GM21423 (cell line): ENCODE results near the gene ATP9B.

Source experiments
- ATAC-seq: cut with Tn5 transposase; IDR thresholded peaks from one replicate; pipeline ENCODE4 v1.9.1; 2021; ENCODE audit warnings: mild to moderate bottlenecking, moderate library complexity; ENCODE audit not compliant: unreplicated experiment

The ATP9B gene

GRCh38 chr18:79195716-79196683 is 126.8 kb downstream of the ATP9B start:
- ATAC-seq: no peak

GRCh38 chr18:79197531-79197930 is 128.3 kb downstream of the ATP9B start:
- ATAC-seq: no peak

GRCh38 chr18:79199691-79200374 is 130.6 kb downstream of the ATP9B start:
- no peak for ATAC-seq

- peak; percentile 59 for ATAC-seq
These were observed 131.5 kb downstream of the ATP9B start for GRCh38 chr18:79200546-79201268.

GRCh38 chr18:79203017-79203605 is 133.9 kb downstream of the ATP9B start:
- no peak for ATAC-seq

GRCh38 chr18:79204889-79205807 is 136.0 kb downstream of the ATP9B start:
- no peak for ATAC-seq

GRCh38 chr18:79206444-79206843 is 137.2 kb downstream of the ATP9B start:
- ATAC-seq: no peak

- no peak for ATAC-seq
These were observed 139.7 kb downstream of the ATP9B start for GRCh38 chr18:79208906-79209305.

- no peak for ATAC-seq
These were observed 141.1 kb downstream of the ATP9B start for GRCh38 chr18:79210002-79210910.

- no peak for ATAC-seq
These were observed 142.7 kb downstream of the ATP9B start for GRCh38 chr18:79211844-79212243.

GRCh38 chr18:79214056-79214455 is 144.9 kb downstream of the ATP9B start:
- no peak for ATAC-seq

GRCh38 chr18:79216176-79216575 is 147.0 kb downstream of the ATP9B start:
- ATAC-seq: no peak

- ATAC-seq: no peak
These were observed 148.9 kb downstream of the ATP9B start for GRCh38 chr18:79217979-79218604.

GRCh38 chr18:79218605-79219190 is 149.5 kb downstream of the ATP9B start:
- ATAC-seq: no peak

GRCh38 chr18:79221136-79221535 is 151.9 kb downstream of the ATP9B start:
- ATAC-seq: no peak

GRCh38 chr18:79222790-79223189 is 153.6 kb downstream of the ATP9B start:
- ATAC-seq: no peak

- ATAC-seq: peak; percentile 61
These were observed 154.2 kb downstream of the ATP9B start for GRCh38 chr18:79223431-79223830.

- ATAC-seq: no peak
These were observed 155.2 kb downstream of the ATP9B start for GRCh38 chr18:79224381-79224780.
